ENCODE results near the gene ARHGAP26.

DNA sequence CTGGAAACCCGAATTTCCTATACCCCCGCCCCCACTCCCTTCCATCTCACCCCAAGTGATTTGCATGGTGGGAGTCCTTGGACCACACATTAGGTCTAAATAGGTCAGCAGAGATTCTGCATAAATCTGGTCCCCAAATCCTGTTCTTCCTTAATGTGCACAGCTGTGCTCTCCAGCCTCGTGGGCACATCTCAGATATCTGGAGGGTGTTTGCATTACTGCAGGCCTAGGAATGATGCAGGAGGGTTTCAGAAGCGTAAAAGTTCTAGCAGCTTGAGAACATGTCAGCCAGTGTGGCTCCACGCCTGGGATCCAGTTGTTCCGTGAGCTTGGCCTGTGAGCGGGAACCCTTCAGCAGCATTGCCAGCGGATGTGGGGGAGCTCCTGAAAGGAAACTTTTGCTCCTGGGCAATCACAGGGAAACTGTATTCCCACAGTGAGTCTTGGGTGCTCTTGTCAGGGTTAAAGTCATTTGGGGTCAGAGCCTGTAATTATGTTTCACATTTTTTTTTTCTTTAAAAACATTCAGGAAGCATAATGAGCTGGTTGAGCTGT, 12.9 kb downstream of the ARHGAP26 start:
- TF ChIP-seq CTCF (conservative IDR thresholded peaks at IDR 0.05 in 1 of 2, IDR thresholded peaks at IDR 0.05 in 1 of 2; ENCODE audit: low read depth in 1 of 2, low read length in 2 of 2) (no peak), EZH2 (IDR thresholded peaks at IDR 0.05; ENCODE audit: low read length, missing control alignments) (no peak)
